SJCRH30 (cell line): ENCODE data around the gene FGF2. TPM values are rescaled to one million over a fixed set of nuclear protein-coding genes. Genes with fewer than 3 reads are reported as not detected.
A peak's percentile ranks its signal among the peaks of the same experiment; 100 is the strongest.
"Not testable (repeated sequence)": the region's sequence is repeated elsewhere in the genome, so short reads cannot be mapped to it uniquely, and the experiment has no call there.

Experiments
- DNase-seq, 2 experiments: peaks; one replicate each; pipeline ENCODE4 v3.0.0-alpha.2; 2015 to 2020
- H3K27ac ChIP-seq: fragments of 250-450 bp; sonication (Bioruptor Pico); 2 replicates; pipeline ENCODE4 v1.5.1; 2020; ENCODE audit warnings: mild to moderate bottlenecking, moderate library complexity
- H3K27me3 ChIP-seq: fragments of 250-450 bp; sonication (Bioruptor Pico); 2 replicates; pipeline ENCODE4 v1.5.1; 2020; ENCODE audit warnings: mild to moderate bottlenecking, moderate library complexity
- H3K36me3 ChIP-seq: fragments of 250-450 bp; sonication (Bioruptor Pico); 2 replicates; pipeline ENCODE4 v1.5.1; 2020; ENCODE audit warnings: mild to moderate bottlenecking, moderate library complexity
- H3K4me1 ChIP-seq: fragments of 250-450 bp; sonication (Bioruptor Pico); 2 replicates; pipeline ENCODE4 v1.5.1; 2020; ENCODE audit warnings: mild to moderate bottlenecking, moderate library complexity
- H3K4me3 ChIP-seq: fragments of 250-450 bp; sonication (Bioruptor Pico); 2 replicates; pipeline ENCODE4 v1.5.1; 2020; ENCODE audit warnings: mild to moderate bottlenecking, moderate library complexity
- H3K9me3 ChIP-seq: fragments of 250-450 bp; sonication (Bioruptor Pico); replicated peaks from 2 replicates; pipeline ENCODE4 v1.5.1; 2020; ENCODE audit warnings: mild to moderate bottlenecking, moderate library complexity
- total RNA-seq: library from RNA; depleted of rRNA; stranded (reverse); fragments of >200 nt; shearing (Covaris generic); gene quantifications from 2 replicates; pipeline ENCODE4 v1.2.3, GENCODE V29; 2014

The FGF2 gene
- total RNA-seq, 1 experiment from 2014 or later, result 11.7 TPM

DNA sequence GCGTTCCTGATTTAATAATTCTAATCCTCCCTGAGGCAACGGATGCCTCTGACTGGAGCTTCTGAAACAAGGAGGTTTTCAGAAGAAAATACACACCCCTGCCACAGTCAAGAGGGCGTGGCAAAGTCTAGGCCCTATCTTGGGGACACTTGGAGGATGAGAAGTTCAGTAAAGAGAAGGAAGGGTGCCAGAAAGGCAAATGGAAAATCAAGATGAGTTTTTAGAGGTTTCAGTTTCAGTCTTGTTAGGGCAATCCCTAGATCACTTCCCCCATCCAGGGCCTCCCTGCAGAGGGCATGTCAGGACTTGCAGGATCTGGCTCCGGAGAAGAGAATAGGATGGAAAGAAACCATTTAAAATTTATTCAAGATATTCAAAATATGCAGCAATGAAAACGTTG, 28.5 kb upstream of the FGF2 start:
- Histone ChIP-seq H3K4me3 (peak overlapping the region; percentile 22), H3K36me3 (no peaks in the 10 kb centered on the region), H3K27ac (peak overlapping the region; percentile 70), H3K9me3 (no peaks in the 10 kb centered on the region), H3K4me1 (peaks cover 23% of the 10 kb centered on the region), H3K27me3 (no peaks in the 10 kb centered on the region)
- peak; percentile 89 to 90 for DNase-seq

- no peaks in the 10 kb centered on the region for H3K27me3 ChIP-seq
- H3K4me1 ChIP-seq, result peaks cover 23% of the 10 kb centered on the region
- no peaks in the 10 kb centered on the region for H3K36me3 ChIP-seq
- no peak for DNase-seq
- no peaks in the 10 kb centered on the region for H3K9me3 ChIP-seq
- no peak overlapping the region for H3K4me3 ChIP-seq
- peak overlapping the region; percentile 70; the same call in 1 of the 2 replicates for H3K27ac ChIP-seq
Observed at GRCh38 chr4:122798917-122799316, 27.7 kb upstream of the FGF2 start.

- Histone ChIP-seq H3K27ac (no peak overlapping the region), H3K9me3 (no peaks in the 10 kb centered on the region), H3K4me1 (peaks cover 2% of the 10 kb centered on the region; the same call in 1 of the 2 replicates), H3K4me3 (no peak overlapping the region), H3K27me3 (no peaks in the 10 kb centered on the region), H3K36me3 (no peaks in the 10 kb centered on the region)
- DNase-seq, result peak in 1 of 2 experiments; percentile 20
Observed at GRCh38 chr4:122803788-122804208, 22.8 kb upstream of the FGF2 start.

DNA sequence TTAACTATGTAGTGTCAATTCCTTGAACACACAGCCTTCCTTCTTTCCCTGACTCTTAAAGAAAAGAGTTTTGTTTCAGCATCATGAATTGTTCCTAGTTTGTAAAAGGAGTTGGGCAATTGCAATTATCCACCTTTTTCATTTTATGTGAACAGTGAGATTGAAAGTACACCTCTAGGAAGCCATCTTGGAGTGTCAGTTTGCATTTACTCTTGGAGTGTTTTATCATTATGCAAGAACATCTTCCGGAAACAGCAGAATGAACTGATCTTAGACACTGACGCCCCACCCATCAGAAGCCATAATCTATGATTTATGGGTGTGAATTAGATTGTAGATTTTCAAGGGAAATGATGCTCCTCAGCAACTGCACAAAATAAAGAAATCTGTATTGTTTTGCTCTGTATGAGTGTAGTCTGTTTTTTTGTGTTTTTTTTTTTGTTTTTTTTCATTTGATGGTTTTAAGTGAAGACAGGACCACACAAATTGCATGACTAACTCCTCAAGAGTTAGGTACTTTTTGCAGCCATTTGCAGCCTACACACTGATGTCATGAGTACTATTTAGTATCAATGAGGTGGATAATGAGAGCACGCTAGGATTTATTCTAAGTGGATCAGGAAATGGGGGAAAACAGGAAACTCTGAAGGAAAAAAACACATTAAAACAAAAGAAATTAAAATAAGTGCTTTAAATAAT, 19.5 kb upstream of the FGF2 start:
- Histone ChIP-seq H3K9me3 (0 out of 2 replicates have a peak, but pooled peaks cover 3% of the 10 kb centered on the region), H3K27me3 (no peaks in the 10 kb centered on the region), H3K4me1 (no peaks in the 10 kb centered on the region), H3K36me3 (no peaks in the 10 kb centered on the region), H3K27ac (no peak overlapping the region), H3K4me3 (no peak overlapping the region)
- no peak for DNase-seq

DNA sequence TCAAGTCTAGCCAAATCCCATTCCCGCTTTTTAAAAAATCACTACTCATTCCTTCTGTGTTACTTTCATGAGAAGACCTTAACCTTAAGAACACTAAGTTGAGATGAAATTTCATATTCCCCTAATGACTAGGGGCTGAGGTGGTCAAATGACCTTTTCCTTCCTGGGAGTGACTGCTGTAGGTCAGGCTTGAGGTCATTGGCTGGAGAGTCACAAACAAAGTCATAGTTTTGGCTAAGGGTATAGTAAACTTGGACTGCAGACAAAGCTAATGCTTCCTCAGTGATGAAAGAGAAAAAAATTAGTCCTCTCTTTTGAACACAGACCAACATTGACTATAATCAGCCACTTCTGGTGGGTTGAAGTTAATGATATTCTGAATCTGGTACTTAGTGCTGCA, 16.0 kb upstream of the FGF2 start:
- DNase-seq, result no peak
- H3K4me1 ChIP-seq, result no peaks in the 10 kb centered on the region
- 0 out of 2 replicates have a peak, but pooled peaks cover 3% of the 10 kb centered on the region for H3K9me3 ChIP-seq
- H3K27ac ChIP-seq, result no peak overlapping the region
- no peaks in the 10 kb centered on the region for H3K36me3 ChIP-seq
- H3K27me3 ChIP-seq, result no peaks in the 10 kb centered on the region
- no peak overlapping the region for H3K4me3 ChIP-seq

- DNase-seq, result not testable (repeated sequence)
Observed at GRCh38 chr4:122811781-122812180, 14.8 kb upstream of the FGF2 start.

GRCh38 chr4:122812823-122813222, 13.8 kb upstream of the FGF2 start:
- H3K9me3 ChIP-seq, H3K27me3 ChIP-seq, H3K36me3 ChIP-seq, H3K4me3 ChIP-seq, H3K27ac ChIP-seq, DNase-seq, H3K4me1 ChIP-seq: not testable (repeated sequence)

More at GRCh38 chr4:122811781-122812180, 14.8 kb upstream of the FGF2 start:
- not testable (repeated sequence) for H3K4me1 ChIP-seq, H3K36me3 ChIP-seq, H3K9me3 ChIP-seq, H3K27me3 ChIP-seq, H3K4me3 ChIP-seq, H3K27ac ChIP-seq

DNA sequence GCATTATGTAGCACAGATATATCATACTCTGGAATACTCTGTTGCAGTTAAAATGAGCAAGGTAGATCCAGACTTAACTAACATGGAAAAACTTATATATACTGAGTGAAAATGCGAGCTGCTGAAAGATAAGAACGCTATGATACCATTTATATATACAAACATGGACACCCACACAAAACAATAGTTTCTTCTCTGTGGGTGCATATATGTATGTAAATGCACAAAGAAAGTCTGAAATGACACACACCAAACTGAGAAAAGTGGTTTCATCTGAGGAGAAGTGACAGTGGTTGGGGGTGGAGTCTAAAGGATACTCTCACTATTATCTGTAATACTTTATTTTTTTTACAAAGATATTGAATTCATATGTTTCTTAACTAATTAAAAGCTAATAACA, 12.2 kb upstream of the FGF2 start:
- Histone ChIP-seq H3K4me1 (no peaks in the 10 kb centered on the region), H3K27me3 (no peaks in the 10 kb centered on the region), H3K36me3 (no peaks in the 10 kb centered on the region), H3K4me3 (no peak overlapping the region), H3K9me3 (0 out of 2 replicates have a peak, but pooled peaks cover 3% of the 10 kb centered on the region), H3K27ac (no peak overlapping the region)
- DNase-seq, result no peak

GRCh38 chr4:122815248-122815647, 11.4 kb upstream of the FGF2 start:
- H3K4me1 ChIP-seq, result no peaks in the 10 kb centered on the region
- H3K9me3 ChIP-seq, result 0 out of 2 replicates have a peak, but pooled peaks cover 3% of the 10 kb centered on the region
- H3K36me3 ChIP-seq, result no peaks in the 10 kb centered on the region
- H3K4me3 ChIP-seq, result no peak overlapping the region
- H3K27me3 ChIP-seq, result no peaks in the 10 kb centered on the region
- H3K27ac ChIP-seq, result no peak overlapping the region
- DNase-seq, result no peak

GRCh38 chr4:122816476-122816875, 10.2 kb upstream of the FGF2 start:
- Histone ChIP-seq H3K4me1 (no peaks in the 10 kb centered on the region), H3K9me3 (no peaks in the 10 kb centered on the region), H3K4me3 (no peak overlapping the region), H3K27ac (no peak overlapping the region), H3K36me3 (no peaks in the 10 kb centered on the region), H3K27me3 (no peaks in the 10 kb centered on the region)
- no peak for DNase-seq

GRCh38 chr4:122819708-122820449, 6.8 kb upstream of the FGF2 start:
- Histone ChIP-seq H3K27me3 (no peaks in the 10 kb centered on the region), H3K9me3 (no peaks in the 10 kb centered on the region), H3K4me3 (no peak overlapping the region), H3K27ac (no peak overlapping the region), H3K4me1 (no peaks in the 10 kb centered on the region), H3K36me3 (no peaks in the 10 kb centered on the region)
- no peak for DNase-seq

- Histone ChIP-seq H3K27me3 (no peaks in the 10 kb centered on the region), H3K4me3 (no peak overlapping the region), H3K27ac (no peak overlapping the region), H3K9me3 (no peaks in the 10 kb centered on the region), H3K36me3 (no peaks in the 10 kb centered on the region), H3K4me1 (no peaks in the 10 kb centered on the region)
- no peak for DNase-seq
Observed at GRCh38 chr4:122821092-122821491, 5.5 kb upstream of the FGF2 start.

DNA sequence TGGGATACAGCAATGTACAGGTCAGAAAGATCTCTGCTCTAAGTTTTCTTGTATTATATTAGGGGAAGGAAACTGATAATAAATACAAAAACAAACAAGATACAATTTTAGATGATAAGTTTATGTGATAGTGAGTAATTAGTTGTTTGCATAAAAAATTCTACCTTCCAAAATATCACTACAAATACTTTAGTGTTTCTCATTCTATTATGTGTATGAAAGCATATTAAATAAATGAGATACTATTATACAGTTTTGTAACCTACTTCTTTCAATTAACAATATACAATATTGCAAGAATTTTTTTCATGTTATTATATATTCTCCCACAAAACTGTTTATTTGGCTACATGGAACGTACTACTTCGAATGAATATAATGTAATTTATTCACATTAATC, 4.2 kb upstream of the FGF2 start:
- no peaks in the 10 kb centered on the region for H3K9me3 ChIP-seq
- H3K27ac ChIP-seq, result no peak overlapping the region
- H3K4me1 ChIP-seq, result no peaks in the 10 kb centered on the region
- H3K4me3 ChIP-seq, result no peak overlapping the region
- H3K36me3 ChIP-seq, result no peaks in the 10 kb centered on the region
- DNase-seq, result no peak
- no peaks in the 10 kb centered on the region for H3K27me3 ChIP-seq

DNA sequence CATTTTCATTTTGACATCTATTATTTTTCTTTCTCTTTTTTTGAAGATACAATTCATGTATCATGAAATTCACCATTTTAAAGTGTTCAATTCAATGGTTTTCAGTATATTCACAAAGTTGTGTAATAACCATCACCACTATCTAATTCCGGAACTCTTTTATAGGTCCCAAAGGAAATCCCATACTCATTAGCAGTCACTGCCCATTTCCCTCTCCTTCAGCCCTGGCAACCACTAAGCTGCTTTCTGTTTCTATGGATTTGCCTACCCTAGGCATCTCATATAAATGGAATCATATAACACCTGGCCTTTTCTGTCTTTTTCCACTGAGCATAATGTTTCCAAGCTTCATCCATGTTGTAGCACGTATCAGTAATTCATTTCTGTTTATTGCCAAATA, 3.2 kb upstream of the FGF2 start:
- Histone ChIP-seq H3K27me3 (no peaks in the 10 kb centered on the region), H3K9me3 (no peaks in the 10 kb centered on the region), H3K36me3 (no peaks in the 10 kb centered on the region), H3K27ac (no peak overlapping the region), H3K4me3 (no peak overlapping the region), H3K4me1 (no peaks in the 10 kb centered on the region)
- DNase-seq, result peak in 1 of 2 experiments; percentile 43

GRCh38 chr4:122824616-122825015, 2.0 kb upstream of the FGF2 start:
- Histone ChIP-seq H3K4me1 (no peaks in the 10 kb centered on the region), H3K36me3 (no peaks in the 10 kb centered on the region), H3K27me3 (no peaks in the 10 kb centered on the region), H3K4me3 (no peak overlapping the region), H3K9me3 (no peaks in the 10 kb centered on the region), H3K27ac (no peak overlapping the region)
- DNase-seq, result no peak
